Astrocyte of the cerebellum (primary cell): ENCODE data around the gene DDX55.
A peak's percentile ranks its signal among the peaks of the same experiment; 100 is the strongest.
"Not testable (repeated sequence)": the region's sequence is repeated elsewhere in the genome, so short reads cannot be mapped to it uniquely, and the experiment has no call there.

Source experiments
- DNase-seq: peaks from one replicate; pipeline ENCODE4 v3.0.0-alpha.2; 2011; ENCODE audit warnings: low read depth
- H3K4me3 ChIP-seq: 2 replicates; pipeline ENCODE4 v1.5.1; 2011; ENCODE audit warnings: mild to moderate bottlenecking, low read depth, low read length, moderate library complexity
- in situ Hi-C: cut with HindIII; loops from 2 replicates; pipeline ENCODE4 v1.10.0; 2017; ENCODE audit warnings: low sequenced_read_pairs
- TF ChIP-seq, protein P1 (sequence below): IDR thresholded peaks from 2 replicates; pipeline ENCODE4 v1.5.1; 2012; ENCODE audit warnings: low read length, low read depth, moderate library complexity, mild to moderate bottlenecking; ENCODE audit errors: missing control alignments

Gene DDX55, protein sequence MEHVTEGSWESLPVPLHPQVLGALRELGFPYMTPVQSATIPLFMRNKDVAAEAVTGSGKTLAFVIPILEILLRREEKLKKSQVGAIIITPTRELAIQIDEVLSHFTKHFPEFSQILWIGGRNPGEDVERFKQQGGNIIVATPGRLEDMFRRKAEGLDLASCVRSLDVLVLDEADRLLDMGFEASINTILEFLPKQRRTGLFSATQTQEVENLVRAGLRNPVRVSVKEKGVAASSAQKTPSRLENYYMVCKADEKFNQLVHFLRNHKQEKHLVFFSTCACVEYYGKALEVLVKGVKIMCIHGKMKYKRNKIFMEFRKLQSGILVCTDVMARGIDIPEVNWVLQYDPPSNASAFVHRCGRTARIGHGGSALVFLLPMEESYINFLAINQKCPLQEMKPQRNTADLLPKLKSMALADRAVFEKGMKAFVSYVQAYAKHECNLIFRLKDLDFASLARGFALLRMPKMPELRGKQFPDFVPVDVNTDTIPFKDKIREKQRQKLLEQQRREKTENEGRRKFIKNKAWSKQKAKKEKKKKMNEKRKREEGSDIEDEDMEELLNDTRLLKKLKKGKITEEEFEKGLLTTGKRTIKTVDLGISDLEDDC

DNA sequence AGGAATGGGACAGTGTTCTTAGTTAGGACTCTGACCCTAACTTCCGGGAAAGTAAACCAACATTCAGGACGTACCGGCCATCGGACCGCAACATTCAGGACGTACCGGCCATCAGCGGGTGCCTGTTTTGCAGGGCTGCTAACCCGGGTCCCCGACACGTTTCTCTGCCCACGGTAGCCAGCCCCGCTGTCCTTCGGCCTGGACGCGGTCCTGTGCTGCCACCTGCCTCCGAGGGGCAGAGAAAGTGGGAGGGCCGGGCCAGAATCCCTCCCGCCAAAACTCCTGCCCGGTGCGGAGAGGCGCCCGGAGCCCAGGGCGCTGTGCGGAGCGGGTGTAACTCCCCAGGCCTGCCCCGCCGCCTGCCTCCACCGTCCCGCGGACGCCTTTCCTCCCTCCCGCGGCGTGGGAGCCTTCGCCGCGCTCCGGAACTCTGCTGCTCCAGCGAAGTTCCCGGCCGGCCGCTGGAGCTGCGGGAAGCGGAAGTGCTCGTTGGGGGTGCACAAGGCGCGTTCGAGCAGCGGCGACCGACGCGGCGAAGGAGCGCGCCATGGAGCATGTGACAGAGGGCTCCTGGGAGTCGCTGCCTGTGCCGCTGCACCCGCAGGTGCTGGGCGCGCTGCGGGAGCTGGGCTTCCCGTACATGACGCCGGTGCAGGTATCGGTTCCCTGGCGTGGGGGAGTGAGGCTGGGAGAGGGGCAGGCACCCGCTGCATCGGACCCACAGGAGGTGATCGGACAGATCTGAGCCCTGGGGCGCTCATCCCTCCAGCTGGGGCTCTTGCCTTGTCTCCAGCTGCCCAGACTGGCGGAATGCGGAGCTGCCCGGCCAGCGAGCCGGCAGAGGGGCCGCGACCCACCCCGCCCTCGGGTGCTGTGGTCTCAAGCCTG lies at the start of gene DDX55:
DDX55 (plus strand) TSS at position 498 of the 888 bp plus-strand sequence; CDS start at position 548, 50 bp downstream.
- in situ Hi-C loops = no loop called here
- DNase-seq = peak; percentile 32
- TF ChIP-seq, protein P1, sequence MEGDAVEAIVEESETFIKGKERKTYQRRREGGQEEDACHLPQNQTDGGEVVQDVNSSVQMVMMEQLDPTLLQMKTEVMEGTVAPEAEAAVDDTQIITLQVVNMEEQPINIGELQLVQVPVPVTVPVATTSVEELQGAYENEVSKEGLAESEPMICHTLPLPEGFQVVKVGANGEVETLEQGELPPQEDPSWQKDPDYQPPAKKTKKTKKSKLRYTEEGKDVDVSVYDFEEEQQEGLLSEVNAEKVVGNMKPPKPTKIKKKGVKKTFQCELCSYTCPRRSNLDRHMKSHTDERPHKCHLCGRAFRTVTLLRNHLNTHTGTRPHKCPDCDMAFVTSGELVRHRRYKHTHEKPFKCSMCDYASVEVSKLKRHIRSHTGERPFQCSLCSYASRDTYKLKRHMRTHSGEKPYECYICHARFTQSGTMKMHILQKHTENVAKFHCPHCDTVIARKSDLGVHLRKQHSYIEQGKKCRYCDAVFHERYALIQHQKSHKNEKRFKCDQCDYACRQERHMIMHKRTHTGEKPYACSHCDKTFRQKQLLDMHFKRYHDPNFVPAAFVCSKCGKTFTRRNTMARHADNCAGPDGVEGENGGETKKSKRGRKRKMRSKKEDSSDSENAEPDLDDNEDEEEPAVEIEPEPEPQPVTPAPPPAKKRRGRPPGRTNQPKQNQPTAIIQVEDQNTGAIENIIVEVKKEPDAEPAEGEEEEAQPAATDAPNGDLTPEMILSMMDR = peak; percentile 43

DNA sequence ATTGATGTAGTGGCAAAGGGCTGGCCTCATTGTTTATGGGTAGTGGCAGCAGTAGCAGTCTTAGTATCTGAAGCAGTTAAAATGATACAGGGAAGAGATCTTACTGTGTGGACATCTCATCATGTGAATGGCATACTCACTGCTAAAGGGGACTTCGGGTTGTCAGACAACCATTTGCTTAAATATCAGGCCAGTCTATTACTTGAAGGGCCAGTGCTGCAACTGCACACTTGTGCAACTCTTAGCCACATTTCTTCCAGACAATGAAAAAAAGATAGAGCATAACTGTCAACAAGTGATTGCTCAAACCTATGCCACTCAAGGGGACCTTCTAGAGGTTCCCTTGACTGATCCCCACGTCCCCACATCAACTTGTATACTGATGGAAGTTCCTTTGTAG lies 47.8 kb upstream of the DDX55 start:
- DNase-seq, in situ Hi-C loops, H3K4me3 ChIP-seq: not testable (repeated sequence)

More for the DNA sequence above, at the start of gene DDX55:
- H3K4me3 ChIP-seq = peak within 1 kb of the TSS; percentile 81

DNA sequence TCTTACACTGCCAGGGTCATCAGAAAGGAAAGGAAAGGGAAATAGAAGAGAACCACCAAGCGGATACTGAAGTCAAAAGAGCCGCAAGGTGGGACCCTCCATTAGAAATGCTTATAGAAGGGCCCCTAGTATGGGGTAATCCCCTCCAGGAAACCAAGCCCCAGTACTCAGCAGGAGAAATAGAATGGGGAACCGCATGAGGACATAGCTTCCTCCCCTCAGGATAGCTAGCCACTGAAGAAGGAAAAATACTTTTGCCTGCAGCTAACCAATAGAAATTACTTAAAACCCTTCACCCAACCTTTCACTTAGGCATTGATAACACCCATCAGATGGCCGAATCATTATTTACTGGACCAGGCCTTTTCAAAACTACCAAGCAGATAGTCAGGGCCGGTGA lies 47.1 kb upstream of the DDX55 start:
- in situ Hi-C loops, DNase-seq, H3K4me3 ChIP-seq: not testable (repeated sequence)

DNA sequence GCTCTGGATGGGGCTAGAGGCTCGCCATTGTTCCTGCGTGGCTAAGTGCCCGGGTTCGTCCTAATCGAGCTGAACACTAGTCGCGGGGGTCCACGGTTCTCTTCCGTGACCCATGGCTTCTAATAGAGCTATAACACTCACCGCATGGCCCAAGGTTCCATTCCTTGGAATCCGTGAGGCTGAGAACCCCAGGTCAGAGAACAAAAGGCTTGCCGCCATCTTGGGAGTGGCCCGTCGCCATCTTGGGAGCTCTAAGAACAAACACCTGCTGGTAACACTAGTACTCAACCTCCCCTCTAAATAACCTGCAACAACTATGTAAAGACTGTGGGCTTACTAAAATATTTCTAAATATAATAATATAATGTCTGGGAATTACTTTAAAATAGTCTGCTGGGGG lies 43.4 kb upstream of the DDX55 start:
- H3K4me3 ChIP-seq, DNase-seq, in situ Hi-C loops: not testable (repeated sequence)

DNA sequence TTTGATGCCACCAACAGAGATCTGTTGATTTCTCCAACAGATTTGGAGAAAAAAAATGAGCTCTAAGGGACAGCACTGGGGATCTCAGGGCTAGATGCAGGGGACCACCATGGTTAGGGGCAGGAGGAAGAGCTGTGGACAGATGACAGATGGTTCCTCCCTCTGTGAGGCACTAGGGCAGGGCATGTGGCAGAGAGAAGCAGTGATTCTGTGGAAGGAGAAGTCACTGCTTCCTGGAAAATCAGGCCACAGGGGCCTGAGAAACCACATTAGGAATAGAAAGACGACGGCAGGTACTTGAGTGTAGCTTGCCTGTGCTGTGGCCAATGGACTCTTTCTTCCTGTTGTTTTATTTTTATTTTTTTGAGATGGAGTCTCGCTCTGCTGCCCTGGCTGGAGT lies 42.4 kb upstream of the DDX55 start:
- TF ChIP-seq, protein P1 = no peak
- H3K4me3 ChIP-seq = no peak overlapping the region
- in situ Hi-C loops = no loop called here
- no peak for DNase-seq

DNA sequence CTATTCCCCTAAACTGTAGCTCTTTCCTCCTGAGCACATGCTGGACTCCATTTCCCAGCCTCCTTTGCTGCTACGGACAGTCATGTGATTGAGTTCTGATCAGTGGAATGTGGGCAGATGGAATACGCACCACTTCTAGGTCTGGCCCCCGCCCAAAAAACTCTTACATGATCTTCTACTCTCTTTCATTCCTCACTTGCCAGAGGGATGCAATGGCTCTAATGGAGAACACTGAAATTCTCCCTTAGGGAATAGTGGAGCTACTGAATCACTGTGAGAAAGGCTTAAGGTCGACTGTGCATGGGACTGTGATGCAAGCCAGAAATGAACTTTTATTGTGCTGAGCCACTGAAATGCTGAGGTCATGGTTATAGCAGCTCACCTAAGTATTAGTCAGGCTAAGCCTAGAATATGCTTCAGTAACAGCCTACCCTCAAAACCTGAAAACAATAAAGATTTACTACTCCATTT lies 30.5 kb upstream of the DDX55 start:
- no peak overlapping the region for H3K4me3 ChIP-seq
- peak; percentile 41 for DNase-seq
- in situ Hi-C loops = no loop called here
- TF ChIP-seq, protein P1 = no peak

DNA sequence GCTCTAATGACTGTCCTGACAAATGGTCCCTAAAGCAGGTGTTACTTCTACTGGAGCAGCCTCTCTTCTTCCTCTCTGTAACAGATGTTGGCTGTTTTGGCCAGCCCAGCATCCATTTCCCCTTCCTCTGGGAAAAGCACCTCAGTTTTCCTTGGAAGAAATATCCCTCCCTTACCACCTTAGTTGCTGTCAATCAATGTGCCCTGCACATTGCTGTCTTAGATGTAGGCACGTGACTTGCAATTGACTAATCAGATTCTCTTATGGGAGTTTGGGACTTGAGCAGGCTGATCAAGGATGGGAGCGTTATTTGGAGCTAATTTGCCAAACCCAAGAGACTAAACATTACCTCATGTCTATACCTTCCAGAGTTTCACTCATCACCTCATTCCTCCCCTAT lies 29.5 kb upstream of the DDX55 start:
- in situ Hi-C loops = no loop called here
- no peak overlapping the region for H3K4me3 ChIP-seq
- TF ChIP-seq, protein P1 = no peak
- DNase-seq = no peak

DNA sequence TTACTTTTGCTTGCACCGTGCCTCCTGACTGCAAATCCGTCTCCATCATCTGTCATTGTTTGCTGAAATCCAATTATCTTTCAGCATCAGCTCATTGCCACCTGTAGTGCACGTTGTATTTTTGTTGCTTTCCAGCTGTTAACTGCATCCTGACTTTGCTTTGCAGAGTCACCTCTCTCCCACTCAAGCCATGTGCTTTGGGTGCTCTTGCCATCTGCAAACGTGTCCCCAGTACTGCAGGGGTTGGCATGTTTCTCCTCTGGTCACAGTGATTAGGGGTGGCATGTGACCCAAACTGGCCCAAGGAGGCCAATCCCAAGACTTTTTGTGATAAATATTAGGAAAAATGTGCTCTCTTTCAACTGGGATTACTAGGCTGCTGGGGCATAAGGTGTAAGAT lies 28.0 kb upstream of the DDX55 start:
- no peak overlapping the region for H3K4me3 ChIP-seq
- in situ Hi-C loops = no loop called here
- TF ChIP-seq, protein P1 = no peak
- no peak for DNase-seq
